ENCODE results near the gene LINS1.

The LINS1 gene

DNA sequence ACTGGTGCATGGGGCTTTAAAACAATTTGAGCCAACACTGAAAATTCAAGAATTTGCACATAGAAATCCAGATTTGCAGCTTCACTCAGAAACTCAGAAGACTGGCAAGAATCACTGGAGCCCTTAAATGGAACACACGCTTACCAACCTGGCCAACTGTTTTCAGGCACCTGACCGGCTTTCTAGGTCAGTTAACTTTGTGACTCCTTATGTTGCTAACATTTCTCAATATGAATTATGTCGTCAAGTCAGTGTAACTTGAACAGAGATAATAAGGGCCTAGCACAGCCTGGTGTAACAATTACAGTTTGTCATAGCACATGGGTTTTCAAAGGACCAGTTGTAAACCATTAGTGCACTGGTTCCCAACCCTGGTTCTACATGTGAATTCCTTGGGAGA is 80.1 kb downstream of the LINS1 start:
- Histone ChIP-seq H3K9me2 (replicated peaks; ENCODE audit: insufficient read depth, low read length) (no peaks in the 10 kb centered on the region), H3K9ac (ENCODE audit: low read length) (no peak overlapping the region), H3K36me3 (ENCODE audit: low read length) (no peaks in the 10 kb centered on the region), H3K4me3 (ENCODE audit: insufficient read depth, low read length, poor library complexity, severe bottlenecking) (no peak overlapping the region), H3K27me3 (ENCODE audit: low read length) (no peaks in the 10 kb centered on the region), H3K4me2 (ENCODE audit: low read depth, low read length, poor library complexity, severe bottlenecking) (no peak overlapping the region), H3K79me2 (ENCODE audit: insufficient read depth, low read length) (no peaks in the 10 kb centered on the region), H2AFZ (ENCODE audit: low read depth, low read length, severe bottlenecking) (no peak overlapping the region), H3F3A (ENCODE audit: insufficient read depth) (no peaks in the 10 kb centered on the region), H4K20me1 (ENCODE audit: low read depth, low read length) (no peaks in the 10 kb centered on the region), H3K9me3 (ENCODE audit: insufficient read depth, low read length) (no peaks in the 10 kb centered on the region), H3K27ac (ENCODE audit: low read depth, low read length) (no peak overlapping the region)
- TF ChIP-seq, protein P1, sequence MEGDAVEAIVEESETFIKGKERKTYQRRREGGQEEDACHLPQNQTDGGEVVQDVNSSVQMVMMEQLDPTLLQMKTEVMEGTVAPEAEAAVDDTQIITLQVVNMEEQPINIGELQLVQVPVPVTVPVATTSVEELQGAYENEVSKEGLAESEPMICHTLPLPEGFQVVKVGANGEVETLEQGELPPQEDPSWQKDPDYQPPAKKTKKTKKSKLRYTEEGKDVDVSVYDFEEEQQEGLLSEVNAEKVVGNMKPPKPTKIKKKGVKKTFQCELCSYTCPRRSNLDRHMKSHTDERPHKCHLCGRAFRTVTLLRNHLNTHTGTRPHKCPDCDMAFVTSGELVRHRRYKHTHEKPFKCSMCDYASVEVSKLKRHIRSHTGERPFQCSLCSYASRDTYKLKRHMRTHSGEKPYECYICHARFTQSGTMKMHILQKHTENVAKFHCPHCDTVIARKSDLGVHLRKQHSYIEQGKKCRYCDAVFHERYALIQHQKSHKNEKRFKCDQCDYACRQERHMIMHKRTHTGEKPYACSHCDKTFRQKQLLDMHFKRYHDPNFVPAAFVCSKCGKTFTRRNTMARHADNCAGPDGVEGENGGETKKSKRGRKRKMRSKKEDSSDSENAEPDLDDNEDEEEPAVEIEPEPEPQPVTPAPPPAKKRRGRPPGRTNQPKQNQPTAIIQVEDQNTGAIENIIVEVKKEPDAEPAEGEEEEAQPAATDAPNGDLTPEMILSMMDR (IDR thresholded peaks at IDR 0.05; ENCODE audit: insufficient read depth, low read length, poor library complexity, severe bottlenecking): no peak
- no peak for TF ChIP-seq EZH2phosphoT487 (conservative IDR thresholded peaks at IDR 0.05; ENCODE audit: low read length)

DNA sequence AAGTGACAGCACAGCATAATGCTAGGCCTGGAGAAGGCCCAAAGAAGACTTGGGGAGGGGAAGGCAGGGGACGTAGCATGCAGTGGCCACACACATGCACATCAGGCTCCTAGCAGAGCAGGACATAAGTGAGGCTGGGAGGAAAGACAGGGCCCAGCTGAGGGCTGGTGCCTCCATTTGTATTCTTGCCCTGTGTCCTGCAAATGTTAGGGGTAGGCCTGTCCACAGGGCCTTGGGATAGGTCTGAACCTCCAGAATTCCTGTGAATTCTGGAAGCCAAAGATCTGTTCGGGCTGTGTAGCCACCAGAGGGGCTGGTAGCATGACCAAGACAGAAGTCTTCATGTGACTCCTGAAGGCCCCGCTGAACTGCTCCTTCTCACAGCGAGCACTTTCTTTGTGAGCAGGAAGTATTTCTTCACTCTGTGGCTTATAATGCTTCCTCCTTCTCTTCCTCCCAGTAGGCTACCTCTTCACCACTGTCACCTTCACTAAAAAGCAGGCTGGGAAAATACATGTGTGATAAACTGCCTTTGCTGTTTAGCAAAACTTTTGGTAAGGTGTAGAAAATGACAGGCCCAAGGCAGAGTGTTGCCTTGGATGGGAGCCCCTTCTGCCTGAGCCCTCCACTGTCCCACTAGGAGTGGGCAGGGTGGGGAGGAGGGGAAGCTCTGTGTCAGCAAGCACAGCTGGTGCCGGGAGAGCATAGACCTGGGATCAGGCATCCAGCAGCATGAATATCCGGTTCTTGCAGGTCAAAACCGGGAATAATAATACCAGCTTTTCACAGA is 81.7 kb downstream of the LINS1 start:
- no peaks in the 10 kb centered on the region for H3K9me2 ChIP-seq (replicated peaks; ENCODE audit: insufficient read depth, low read length)
- no peaks in the 10 kb centered on the region for H3K27me3 ChIP-seq (ENCODE audit: low read length)
- H3K4me2 ChIP-seq (ENCODE audit: low read depth, low read length, poor library complexity, severe bottlenecking): no peak overlapping the region
- TF ChIP-seq, protein P1 (IDR thresholded peaks at IDR 0.05; ENCODE audit: insufficient read depth, low read length, poor library complexity, severe bottlenecking): no peak
- no peak for TF ChIP-seq EZH2phosphoT487 (conservative IDR thresholded peaks at IDR 0.05; ENCODE audit: low read length)
- H3K4me3 ChIP-seq (ENCODE audit: insufficient read depth, low read length, poor library complexity, severe bottlenecking): no peak overlapping the region
- no peaks in the 10 kb centered on the region for H3F3A ChIP-seq (ENCODE audit: insufficient read depth)
- H3K36me3 ChIP-seq (ENCODE audit: low read length): no peaks in the 10 kb centered on the region
- H3K79me2 ChIP-seq (ENCODE audit: insufficient read depth, low read length): no peaks in the 10 kb centered on the region
- H4K20me1 ChIP-seq (ENCODE audit: low read depth, low read length): no peaks in the 10 kb centered on the region
- H3K9ac ChIP-seq (ENCODE audit: low read length): no peak overlapping the region
- no peaks in the 10 kb centered on the region for H3K9me3 ChIP-seq (ENCODE audit: insufficient read depth, low read length)
- H2AFZ ChIP-seq (ENCODE audit: low read depth, low read length, severe bottlenecking): no peak overlapping the region
- H3K27ac ChIP-seq (ENCODE audit: low read depth, low read length): no peak overlapping the region

DNA sequence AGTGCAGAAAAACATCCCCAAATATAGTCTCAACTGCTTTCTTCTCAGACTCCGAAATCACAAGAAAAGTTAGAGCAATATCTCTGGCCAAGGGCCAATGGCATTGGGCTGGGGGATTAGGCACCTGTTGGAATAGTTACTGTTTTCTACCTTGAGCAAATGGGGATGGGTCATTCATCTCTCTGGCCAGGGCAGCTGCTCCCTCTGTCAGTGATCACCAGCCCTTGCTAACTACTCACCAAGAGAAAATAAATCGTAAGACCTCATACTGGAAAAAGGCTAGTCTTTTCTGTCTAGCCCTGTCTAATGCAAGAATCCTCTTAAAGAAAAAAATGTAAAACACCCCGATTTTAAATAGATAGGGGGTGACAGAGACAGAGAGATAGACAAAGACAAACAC is 84.1 kb downstream of the LINS1 start:
- no peaks in the 10 kb centered on the region for H3K79me2 ChIP-seq (ENCODE audit: insufficient read depth, low read length)
- H3K9ac ChIP-seq (ENCODE audit: low read length): no peak overlapping the region
- no peak overlapping the region for H2AFZ ChIP-seq (ENCODE audit: low read depth, low read length, severe bottlenecking)
- no peaks in the 10 kb centered on the region for H3K9me2 ChIP-seq (replicated peaks; ENCODE audit: insufficient read depth, low read length)
- H3K27me3 ChIP-seq (ENCODE audit: low read length): no peaks in the 10 kb centered on the region
- no peaks in the 10 kb centered on the region for H4K20me1 ChIP-seq (ENCODE audit: low read depth, low read length)
- H3K36me3 ChIP-seq (ENCODE audit: low read length): no peaks in the 10 kb centered on the region
- TF ChIP-seq, protein P1 (IDR thresholded peaks at IDR 0.05; ENCODE audit: insufficient read depth, low read length, poor library complexity, severe bottlenecking): no peak
- TF ChIP-seq EZH2phosphoT487 (conservative IDR thresholded peaks at IDR 0.05; ENCODE audit: low read length): no peak
- H3K4me2 ChIP-seq (ENCODE audit: low read depth, low read length, poor library complexity, severe bottlenecking): no peak overlapping the region
- H3K9me3 ChIP-seq (ENCODE audit: insufficient read depth, low read length): no peaks in the 10 kb centered on the region
- no peak overlapping the region for H3K4me3 ChIP-seq (ENCODE audit: insufficient read depth, low read length, poor library complexity, severe bottlenecking)
- H3F3A ChIP-seq (ENCODE audit: insufficient read depth): no peaks in the 10 kb centered on the region
- H3K27ac ChIP-seq (ENCODE audit: low read depth, low read length): no peak overlapping the region

Data from SU-DHL-6 (cell line).